Smooth muscle cell of the brain vasculature (primary cell): ENCODE results near the gene SUMO4.

ENCODE experiments used
- DNase-seq: peaks from one replicate; pipeline ENCODE4 v3.0.0-alpha.2; 2012; ENCODE audit warnings: low read depth, low spot score

The SUMO4 gene

DNA sequence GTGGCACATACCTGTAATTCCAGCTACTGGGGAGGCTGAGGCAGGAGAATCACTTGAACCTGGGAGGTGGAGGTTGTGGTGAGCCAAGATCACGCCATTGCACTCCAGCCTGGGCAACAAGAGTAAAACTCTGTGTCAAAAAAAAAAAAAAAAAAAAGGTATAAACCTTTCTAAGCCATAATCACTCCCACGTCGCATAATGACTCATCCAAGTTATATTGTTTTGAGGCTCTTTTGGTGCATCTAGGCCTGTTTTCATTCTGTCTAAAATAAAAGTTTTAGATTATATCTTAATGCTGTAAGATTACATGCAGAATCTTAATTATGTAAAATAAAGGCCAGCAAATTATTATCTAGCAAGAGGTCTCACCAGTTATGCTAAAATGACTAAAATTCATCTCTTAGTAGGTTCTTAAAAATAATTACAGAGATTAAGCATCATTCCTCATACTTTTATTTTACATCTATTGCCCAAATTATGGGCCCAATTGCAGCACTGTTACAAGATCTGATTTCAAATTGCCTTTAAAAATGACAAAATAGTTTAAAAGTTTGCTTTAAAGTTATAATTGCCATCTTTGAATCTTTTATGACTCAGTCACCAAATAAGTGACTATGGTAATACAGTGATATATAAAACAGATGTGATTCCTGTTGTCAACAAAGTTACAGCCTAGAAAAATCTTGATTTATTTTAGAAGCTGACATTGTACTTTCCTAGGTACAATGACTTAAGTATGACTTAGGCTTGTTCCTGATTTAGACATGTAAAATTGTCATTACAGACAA lies 10.4 kb upstream of the SUMO4 start:
- no peak for DNase-seq

DNA sequence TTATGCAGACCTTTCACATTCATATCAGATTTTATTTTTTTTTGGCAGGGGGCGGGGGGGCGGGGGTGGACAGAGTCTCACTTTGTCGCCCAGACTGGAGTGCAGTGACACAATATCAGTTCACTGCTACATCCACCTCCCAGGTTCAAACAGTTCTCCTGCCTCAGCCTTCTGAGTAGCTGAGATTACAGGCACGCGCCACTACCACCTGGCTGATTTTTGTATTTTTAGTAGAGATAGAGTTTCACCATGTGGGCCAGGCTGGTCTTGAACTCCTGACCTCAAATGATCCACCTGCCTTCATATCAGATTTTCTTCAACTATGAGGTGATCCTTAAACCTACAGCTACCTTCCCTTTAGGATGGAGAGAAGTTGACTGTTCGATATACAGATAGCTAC lies 8.0 kb upstream of the SUMO4 start:
- no peak for DNase-seq

DNA sequence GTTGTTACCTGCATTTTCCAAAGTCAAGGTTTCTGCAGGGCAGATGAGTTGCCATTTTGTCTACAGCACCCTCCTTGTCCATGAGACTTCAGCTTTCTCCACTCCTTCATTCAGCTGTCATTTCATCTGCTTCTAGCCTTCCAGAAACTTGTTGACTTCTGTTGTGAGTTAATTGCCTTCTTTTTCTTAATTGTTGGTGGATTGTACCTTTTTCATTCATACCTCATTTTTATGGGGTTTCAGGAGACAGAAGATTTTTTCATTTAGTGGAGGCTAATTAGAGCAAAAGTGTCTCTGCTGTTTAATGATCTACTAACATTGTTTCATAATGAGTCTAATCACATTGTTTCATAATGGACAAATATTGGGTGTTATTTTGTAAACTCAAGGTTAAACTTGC lies 7.5 kb upstream of the SUMO4 start:
- no peak for DNase-seq

DNA sequence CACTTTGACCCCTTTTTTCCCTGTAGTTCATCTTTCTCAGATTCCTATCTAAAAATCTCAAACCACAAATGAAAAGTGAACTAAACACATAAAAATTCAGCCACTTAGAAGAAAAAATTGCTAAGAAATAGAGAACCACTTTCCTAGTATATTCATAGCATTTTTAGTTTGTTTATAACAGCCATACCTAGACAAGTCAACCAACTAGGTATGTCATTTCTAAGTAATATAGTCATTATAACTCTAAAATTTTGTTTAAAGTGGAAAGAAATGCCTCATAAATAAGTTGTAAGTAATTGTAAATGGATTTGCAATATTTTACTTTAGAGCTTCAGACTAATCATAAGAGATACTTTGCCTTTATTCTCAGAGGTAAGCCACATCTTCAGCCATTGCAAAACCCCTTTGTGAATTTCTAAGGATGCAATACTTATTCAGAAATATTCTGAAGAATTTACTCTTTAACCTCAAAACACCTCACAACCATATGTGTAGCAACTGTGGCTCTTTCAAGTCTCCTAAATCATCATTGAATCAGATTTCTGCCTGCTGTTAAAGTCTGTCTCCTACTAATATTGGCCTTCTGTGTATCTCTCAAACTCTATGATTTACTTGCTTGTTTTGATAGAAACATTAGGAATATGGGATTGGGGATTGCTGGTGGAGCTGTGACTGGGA lies 6.9 kb upstream of the SUMO4 start:
- no peak for DNase-seq

DNA sequence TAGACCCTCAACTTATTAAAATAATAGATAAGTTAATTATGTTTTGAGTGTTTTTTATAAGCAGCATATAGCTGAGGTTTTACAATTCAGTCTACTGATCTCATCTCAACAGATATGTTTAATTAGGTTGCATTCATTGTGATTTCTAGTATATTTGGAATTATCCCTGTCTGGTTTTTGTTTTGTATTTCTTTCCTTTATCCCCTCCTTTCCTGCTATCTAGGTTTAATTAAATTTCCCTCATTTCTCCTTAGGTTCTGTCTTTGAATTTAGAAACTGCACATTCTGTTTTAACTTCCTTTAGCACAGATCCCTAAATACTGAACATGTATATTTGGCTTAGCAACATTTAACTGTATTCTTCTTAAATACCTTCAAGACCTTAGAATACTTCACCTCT lies 4.9 kb upstream of the SUMO4 start:
- DNase-seq: no peak

DNA sequence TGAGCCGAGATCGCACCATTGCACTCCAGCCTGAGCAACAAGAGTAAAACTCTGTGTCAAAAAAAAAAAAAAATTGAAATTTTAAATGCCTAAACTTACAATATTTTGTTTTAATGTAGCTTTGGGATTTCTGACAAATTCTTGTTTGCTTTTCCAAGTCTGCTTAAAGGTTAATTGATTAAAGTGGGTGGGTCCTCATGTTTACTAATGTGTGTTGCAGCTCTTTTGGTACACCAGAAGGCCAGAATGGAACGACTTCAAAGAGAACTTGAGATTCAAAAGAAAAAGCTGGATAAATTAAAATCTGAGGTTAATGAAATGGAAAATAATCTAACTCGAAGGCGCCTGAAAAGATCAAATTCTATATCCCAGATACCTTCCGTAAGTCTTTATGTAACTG lies 2.7 kb upstream of the SUMO4 start:
- DNase-seq: no peak

DNA sequence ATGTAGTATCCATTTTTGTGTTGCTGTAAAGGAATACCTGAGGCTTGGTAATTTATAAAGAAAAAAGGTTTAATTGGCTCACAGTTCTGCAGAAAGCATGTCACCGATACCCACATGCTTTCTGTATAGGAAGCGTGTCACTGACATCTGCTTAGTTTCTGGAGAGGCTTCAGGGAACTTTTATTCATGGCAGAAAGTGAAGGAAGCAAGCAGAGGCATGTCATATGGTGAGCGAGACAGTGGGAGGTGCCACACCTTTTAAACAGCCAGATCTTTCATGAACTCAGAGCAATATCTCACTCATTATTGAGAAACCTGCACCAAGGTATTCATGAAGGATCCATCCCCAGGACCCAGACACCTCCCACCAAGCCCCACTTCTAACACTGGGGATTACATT lies 3.5 kb downstream of the SUMO4 start:
- no peak for DNase-seq

DNA sequence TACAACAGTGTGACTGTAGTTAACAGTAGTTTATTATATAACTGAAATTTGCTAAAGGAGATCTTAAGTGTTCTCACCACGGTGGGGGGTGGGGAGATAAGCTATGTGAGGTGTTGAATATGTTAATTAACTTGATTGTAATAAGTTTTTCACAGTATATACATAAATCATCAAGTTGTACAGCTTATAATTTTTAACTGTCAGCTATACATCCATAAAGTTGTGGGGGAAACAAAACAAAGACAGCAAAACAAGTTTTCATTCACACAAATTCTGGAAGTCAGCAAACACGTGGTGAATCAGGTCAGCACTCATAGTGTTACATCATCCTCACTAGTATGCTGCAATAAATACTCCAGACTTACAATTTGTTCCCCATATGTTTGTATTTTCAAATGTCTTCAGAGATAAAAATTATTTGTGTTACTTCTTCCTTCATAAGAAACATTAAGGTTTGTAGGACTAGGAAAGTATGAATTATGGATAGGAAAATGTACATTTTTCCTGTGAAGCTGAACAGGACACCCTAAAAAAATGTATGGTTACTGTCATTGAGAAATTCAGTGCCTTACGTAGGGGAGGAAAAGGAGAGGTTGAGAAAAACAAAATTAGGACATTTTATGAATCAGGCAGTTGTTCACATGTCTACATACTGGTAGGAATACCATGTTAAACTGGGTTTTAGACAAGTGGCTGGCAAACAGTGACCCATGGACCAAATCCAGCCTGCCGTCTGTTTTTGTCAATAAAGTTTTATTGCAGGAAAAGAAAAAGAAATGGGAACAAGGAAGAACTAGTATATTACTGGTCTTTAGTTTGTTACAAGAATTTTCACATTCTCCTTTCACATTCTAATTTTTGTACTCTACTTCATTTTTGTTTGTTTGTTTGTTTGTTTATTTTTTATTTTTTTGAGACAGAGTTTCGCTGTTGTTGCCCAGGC lies 6.0 kb downstream of the SUMO4 start:
- DNase-seq: no peak

DNA sequence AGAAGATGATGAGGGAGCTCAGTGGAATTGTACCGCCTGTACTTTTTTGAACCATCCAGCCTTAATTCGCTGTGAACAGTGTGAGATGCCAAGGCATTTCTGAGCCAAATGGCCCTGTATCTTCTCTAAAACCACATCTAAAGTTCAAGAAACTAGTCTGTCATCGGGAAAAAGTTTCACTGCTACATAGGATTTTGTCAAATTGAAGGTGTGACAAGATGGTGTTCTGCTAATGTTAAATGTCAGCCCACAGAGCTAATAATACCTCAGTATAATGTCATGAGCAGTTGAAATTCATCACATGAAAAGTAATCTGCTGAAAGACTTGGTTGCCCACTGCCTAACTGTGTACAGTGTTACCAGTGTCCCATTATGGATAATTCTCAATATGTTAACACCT lies 9.6 kb downstream of the SUMO4 start:
- DNase-seq: no peak

DNA sequence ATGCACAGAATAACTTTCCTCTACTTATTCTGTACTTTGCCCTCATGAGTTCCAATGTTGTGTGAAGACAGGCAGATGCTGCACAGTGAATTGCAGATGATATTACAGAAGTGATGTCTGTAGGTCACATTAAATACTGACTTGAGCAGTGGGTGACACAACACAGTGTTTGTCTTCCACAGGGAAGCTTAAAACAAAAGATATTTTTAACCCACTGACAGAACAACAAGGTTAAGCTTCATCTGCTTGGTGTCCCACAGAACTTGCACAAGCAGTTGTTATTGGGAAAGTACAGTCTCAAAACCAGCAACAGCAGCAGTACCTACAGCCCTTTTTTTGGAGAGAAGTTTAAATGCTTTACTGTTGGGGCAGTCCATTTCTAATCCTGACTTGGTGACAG lies 10.5 kb downstream of the SUMO4 start:
- DNase-seq: no peak

DNA sequence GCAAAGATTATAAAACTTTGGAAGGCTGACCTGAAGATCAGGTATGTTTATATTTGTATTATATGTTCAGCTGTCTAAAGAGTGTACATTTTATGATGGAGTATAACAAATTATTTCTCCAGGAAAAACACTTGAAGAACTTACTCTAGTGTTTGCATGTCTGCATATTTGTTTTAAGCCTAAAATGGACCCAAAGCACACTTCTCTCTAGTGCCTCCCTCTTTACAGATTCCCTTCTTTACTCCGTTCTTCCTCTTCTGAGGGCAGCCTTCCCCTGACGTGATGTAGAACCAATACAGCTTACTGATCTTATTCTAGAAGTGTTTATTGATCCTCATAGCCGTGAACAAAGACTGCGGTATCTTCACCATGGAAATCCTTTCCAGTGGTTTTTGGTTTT lies 13.9 kb downstream of the SUMO4 start:
- no peak for DNase-seq

DNA sequence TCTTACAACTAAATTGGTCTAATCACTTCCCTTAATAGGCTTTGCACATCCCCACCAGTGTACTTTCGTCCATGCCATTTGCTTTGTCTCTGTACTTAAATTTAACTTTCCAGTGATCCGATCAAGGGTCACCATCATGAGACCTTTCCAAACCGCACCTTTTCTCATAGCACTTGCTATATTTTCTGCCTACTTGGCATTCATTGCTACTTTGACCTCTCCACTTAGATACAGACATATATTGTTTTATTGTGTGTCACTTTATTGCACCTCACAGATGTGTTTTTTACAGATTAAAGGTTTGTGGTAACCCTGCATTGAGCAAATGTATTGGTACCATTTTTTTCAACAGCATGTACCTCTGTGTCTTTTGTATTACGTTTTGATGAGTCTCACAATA lies 14.8 kb downstream of the SUMO4 start:
- DNase-seq: no peak

DNA sequence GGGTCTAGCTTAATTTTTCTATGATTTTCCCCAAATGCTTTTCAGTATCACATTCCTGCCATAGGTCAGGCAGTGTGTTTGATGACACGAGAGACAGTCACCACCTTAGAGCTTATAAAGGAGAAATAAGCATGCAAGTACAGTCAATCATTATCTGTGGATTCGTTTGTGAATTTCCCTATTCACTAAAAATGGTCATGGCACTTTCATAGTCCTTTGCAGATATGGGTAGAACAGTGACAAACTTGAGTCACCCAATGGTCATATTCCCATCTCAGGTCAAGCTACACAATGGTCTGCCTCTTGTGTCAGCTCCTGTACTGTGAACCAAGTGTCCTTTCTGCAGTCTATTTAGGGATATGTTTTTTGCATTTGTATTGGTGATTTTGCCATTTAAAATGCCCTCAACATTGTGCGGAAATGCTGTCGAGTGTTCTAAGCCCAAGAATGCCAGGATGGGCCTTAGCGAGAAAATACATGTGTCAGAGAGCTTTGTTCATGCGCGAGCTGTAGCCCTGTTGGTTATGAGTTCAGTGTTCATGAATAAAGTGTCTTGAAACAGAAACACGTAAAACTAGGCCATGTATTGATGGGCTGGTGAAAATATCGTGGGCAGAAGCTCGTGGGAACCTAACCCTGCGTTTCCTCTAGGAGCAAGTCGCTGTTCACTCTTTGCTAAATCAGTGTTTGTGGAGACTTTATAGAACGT lies 19.8 kb downstream of the SUMO4 start:
- DNase-seq: no peak

DNA sequence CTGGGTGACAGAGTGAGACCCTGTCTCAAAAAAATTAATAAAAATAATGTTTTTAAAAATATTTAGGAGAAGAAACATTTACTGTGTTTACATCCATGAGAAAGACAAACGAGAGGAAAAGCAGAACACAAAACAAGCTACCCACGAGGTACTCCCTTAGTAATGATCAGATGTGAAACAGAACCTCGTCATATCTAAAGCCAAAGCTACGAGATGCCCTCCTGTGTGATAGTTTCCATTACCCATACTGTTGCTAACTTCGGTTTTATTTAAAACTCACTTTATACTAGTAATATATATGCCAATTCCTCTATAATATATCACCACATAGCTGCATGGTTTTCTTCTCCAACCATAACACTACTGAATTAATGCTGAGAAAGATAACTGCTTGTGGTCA lies 21.1 kb downstream of the SUMO4 start:
- DNase-seq: no peak

DNA sequence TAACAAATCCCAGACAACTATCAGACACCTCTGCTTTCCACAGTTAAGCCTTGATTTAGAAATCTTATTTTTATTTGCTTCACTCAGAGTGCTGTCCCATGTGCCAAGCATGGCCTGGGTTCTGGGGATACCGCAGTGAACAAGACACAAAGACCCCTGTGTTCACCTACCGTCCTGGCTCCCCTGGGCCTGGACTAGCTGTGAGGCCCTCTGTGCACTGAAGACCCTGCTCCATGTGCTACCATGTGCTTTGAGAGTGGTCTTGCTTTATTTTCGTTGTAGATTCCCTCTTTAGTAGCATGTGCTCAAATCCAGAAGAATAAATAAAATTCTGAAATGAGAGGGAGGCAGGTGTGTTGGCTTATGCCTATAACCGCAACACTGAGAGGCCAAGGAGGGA lies 22.5 kb downstream of the SUMO4 start:
- no peak for DNase-seq

DNA sequence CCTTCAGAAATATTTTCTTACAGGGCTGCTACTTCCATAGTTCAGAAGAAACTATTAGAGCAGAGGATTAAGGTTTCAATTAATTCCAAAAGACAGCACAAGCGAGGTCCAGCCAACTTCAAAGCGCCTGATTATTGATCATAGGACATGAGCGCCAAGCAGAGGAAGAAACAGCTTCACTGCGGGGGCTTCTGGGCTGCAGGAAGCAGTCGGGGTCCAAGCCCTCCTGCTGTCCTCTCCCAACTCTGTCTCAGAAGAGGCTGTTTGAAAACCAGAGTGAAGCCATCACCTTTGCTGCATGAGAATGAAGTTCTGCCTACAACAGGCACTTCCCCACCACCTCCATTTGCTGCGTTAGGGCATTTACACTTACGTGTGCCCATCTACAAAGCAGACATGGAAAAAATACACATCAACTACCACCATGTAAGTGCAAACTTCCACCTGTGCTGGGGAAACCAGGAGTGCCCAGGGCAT lies 23.9 kb downstream of the SUMO4 start:
- no peak for DNase-seq

DNA sequence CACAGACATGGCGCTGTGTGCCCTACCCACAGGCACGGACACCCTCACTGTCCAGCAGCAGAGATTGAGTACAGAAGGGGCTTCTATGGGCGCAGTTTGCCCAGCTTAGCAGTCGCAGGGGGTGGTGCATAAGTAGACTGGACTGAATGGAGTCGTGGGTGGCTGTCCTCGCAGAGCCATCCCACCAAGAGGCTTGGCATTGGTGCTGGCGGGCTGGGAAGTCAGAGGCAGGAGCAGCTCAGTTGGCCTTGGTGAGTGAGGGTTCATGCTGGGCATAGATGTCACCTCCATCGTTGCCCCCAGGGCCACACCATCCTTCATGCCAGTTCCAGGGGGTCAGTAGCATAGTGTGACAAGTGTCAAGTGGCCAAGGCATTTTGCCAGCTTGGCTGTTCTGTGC lies 25.2 kb downstream of the SUMO4 start:
- DNase-seq: no peak

DNA sequence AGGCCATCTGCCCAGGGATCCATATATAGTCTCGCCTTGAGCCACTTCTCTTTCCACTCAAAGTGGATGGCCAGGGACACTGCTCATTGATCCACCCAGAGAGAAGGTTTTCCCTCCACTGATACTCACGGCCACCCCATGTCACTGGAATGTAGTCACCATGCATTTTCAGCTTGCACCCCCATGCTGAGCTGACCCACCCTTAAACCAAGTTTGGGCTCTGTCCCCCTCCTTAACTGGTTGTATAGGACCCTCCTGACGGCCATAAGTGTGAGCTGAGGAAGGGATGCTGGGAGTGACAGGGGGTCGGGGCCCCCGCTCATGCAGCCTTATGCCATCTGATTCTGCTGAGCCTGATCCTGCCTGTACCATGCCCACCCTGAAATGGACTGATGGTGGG lies 25.7 kb downstream of the SUMO4 start:
- DNase-seq: no peak

DNA sequence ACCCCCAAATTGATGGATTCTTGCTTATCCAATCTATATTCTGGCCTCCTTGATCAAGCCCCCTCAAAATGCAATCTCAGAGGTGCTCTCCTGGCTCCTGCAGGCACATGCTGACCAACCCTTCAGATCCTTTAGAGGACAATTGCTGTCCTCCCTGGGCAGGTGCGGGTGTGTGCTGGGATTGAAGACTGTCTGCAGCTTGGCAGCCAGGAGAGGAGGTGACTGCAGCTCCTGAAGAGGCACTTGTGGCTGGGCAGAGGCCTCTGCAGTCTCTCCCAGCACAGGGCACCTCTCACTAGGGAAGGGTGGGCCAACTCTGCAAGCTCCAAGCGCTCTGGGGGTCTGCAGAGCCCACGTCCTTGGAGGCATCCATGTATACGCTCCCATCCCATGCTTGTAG lies 28.5 kb downstream of the SUMO4 start:
- DNase-seq: no peak

DNA sequence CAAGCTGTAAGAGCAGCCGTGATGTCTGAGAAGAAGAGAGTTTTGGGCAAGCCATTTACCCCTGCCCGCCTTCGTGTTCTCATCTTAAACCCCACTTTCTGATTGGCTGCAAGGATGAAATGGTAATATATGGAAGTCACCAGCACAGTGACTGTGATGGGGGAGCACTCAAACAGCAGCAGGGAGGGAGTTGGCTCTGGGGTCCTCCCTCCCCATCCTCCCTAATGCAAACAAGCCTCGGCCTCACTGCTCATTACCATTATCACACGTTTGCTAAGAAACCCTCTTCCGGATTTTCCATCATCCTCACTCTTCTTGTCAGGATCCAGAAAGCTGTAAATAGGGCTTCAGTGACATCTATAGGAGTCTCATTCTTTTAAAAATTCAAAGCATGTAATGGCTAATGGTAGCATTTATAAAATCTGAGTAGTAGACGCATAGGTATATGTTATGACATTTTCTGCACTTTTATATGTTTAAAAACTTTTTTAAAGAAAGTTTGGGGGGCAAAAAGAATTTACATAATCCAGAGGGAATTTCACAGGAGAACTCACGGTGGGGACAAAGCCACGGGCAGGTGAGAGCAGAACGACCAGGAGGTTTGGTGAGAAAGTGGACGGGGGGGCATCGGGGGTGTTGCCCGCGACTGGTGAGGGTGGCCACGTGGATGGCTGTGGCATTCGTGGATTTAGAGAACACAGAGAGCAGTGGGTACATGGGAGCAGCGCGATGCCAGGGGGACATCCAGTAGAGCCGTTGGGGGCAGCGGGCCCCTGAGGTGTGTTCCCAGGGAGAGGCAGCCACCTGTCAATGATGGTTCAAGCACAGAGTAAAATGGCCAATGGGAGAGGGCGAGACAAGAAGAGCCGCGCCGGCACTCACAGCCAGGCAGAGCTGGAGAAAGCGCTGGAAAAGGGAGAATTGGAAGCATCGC lies 29.6 kb downstream of the SUMO4 start:
- no peak for DNase-seq
